Measurements from ENCODE around the gene SYDE2.

Gene SYDE2

DNA sequence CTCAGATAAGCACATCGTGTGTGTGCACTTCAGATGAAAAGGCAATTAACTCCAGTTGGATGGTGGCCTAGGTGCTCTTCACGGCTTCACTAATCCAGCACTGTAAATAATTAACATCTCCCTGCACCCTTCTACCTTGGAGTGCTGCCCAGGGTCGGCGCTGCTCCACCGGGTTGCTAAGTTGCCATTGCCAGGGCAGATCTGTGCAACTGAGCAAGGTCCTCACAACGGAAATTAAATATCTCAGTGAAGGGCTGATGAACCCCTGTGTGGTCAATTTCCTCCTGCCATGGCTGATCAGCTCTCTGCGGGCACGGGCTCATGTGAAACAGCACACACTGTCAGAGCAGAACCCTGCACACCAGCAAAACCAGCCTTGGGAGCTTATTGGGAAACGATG, 63.2 kb downstream of the SYDE2 start:
- peak; percentile 66 for DNase-seq (ENCODE audit: low read depth)
- TF ChIP-seq, protein P1, sequence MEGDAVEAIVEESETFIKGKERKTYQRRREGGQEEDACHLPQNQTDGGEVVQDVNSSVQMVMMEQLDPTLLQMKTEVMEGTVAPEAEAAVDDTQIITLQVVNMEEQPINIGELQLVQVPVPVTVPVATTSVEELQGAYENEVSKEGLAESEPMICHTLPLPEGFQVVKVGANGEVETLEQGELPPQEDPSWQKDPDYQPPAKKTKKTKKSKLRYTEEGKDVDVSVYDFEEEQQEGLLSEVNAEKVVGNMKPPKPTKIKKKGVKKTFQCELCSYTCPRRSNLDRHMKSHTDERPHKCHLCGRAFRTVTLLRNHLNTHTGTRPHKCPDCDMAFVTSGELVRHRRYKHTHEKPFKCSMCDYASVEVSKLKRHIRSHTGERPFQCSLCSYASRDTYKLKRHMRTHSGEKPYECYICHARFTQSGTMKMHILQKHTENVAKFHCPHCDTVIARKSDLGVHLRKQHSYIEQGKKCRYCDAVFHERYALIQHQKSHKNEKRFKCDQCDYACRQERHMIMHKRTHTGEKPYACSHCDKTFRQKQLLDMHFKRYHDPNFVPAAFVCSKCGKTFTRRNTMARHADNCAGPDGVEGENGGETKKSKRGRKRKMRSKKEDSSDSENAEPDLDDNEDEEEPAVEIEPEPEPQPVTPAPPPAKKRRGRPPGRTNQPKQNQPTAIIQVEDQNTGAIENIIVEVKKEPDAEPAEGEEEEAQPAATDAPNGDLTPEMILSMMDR (conservative IDR thresholded peaks at IDR 0.05; ENCODE audit: low read depth, low read length) = no peak
- H3K4me3 ChIP-seq (ENCODE audit: low read length) = no peak overlapping the region

DNA sequence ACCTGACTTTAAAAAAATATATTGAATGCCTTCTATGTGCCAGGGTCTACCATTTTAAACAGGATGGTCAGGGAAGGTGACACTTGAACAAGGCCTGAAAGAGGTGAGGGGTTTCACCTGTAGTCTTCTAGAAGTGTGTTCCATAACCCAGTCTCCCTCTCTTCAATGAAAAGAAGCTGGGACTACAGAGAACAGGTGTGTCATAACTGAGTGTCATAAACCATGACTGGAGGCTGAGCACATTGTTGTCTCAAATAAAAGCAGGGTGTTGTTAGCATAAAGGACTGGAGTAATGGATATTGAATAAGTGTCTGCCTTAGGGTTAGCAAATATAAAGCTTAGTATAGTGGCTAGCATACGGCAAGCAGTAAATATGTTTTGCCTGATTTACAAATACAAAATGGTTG, 65.4 kb downstream of the SYDE2 start:
- TF ChIP-seq, protein P1 (conservative IDR thresholded peaks at IDR 0.05; ENCODE audit: low read depth, low read length) = no peak
- H3K4me3 ChIP-seq (ENCODE audit: low read length) = no peak overlapping the region

GRCh38 chr1:85134583-85135391, 66.0 kb downstream of the SYDE2 start:
- H3K4me3 ChIP-seq (ENCODE audit: low read length) = no peak overlapping the region
- TF ChIP-seq, protein P1 (conservative IDR thresholded peaks at IDR 0.05; ENCODE audit: low read depth, low read length) = no peak
- no peak for DNase-seq (ENCODE audit: low read depth)

More for the DNA sequence above, 65.4 kb downstream of the SYDE2 start:
- DNase-seq (ENCODE audit: low read depth) = no peak

GRCh38 chr1:85133565-85134159, 67.2 kb downstream of the SYDE2 start:
- no peak overlapping the region for H3K4me3 ChIP-seq (ENCODE audit: low read length)
- DNase-seq (ENCODE audit: low read depth) = peak; percentile 68
- TF ChIP-seq, protein P1 (conservative IDR thresholded peaks at IDR 0.05; ENCODE audit: low read depth, low read length) = no peak

DNA sequence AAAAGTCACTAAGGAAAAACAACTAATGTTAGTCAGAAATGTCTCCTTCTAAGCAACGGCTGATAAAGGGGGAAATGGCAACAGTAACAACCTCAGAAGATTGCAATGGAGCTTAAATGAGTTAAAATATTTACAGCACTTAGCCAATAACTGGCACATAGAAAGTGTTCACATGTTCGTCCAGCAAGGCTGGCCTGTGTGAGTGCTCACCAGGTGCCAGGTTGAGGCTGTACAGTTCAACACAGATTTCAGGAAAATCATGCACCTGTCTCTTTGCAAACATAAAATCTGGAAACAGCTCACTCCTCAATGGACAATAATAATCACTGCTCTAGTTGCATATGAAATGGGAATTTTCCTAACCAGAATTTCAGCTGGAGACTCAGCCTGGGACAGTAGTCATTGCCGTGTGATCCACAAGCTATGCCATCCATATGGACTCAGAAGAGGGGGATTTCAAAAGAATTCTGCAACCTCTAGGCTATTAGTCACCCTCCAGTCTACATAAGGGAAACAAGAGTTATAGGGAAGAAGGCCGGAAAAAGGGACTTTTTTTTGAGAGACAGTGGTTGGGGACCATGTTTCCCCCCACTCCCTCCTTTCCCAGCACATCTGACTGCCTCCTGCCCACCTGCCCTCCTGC, 68.6 kb downstream of the SYDE2 start:
- TF ChIP-seq, protein P1 (conservative IDR thresholded peaks at IDR 0.05; ENCODE audit: low read depth, low read length) = no peak

GRCh38 chr1:85128316-85128715, 72.5 kb downstream of the SYDE2 start:
- no peak for DNase-seq (ENCODE audit: low read depth)
- TF ChIP-seq, protein P1 (conservative IDR thresholded peaks at IDR 0.05; ENCODE audit: low read depth, low read length) = no peak

More for the DNA sequence above, 68.6 kb downstream of the SYDE2 start:
- H3K4me3 ChIP-seq (ENCODE audit: low read length) = no peak overlapping the region
- DNase-seq (ENCODE audit: low read depth) = no peak

More at GRCh38 chr1:85128316-85128715, 72.5 kb downstream of the SYDE2 start:
- no peak overlapping the region for H3K4me3 ChIP-seq (ENCODE audit: low read length)
